Retinal pigment epithelial cell (primary cell): ENCODE results near the gene SIAH1.
A peak's percentile ranks its signal among the peaks of the same experiment; 100 is the strongest.

Source experiments
- DNase-seq: peaks from one replicate; pipeline ENCODE4 v3.0.0-alpha.2; 2010; ENCODE audit warnings: low read depth
- H3K4me3 ChIP-seq: 2 replicates; pipeline ENCODE4 v1.5.1; 2011; ENCODE audit warnings: mild to moderate bottlenecking, low read length, control low read depth, moderate library complexity
- CTCF ChIP-seq: conservative IDR thresholded peaks from 2 replicates; pipeline ENCODE4 v1.5.1; 2011; ENCODE audit warnings: low read depth, low read length, control low read depth, inconsistent platforms

The SIAH1 gene

GRCh38 chr16:48392407-48392806 lies 7.2 kb upstream of the SIAH1 start:
- DNase-seq: no peak
- H3K4me3 ChIP-seq: no peak overlapping the region
- TF ChIP-seq CTCF: no peak

DNA sequence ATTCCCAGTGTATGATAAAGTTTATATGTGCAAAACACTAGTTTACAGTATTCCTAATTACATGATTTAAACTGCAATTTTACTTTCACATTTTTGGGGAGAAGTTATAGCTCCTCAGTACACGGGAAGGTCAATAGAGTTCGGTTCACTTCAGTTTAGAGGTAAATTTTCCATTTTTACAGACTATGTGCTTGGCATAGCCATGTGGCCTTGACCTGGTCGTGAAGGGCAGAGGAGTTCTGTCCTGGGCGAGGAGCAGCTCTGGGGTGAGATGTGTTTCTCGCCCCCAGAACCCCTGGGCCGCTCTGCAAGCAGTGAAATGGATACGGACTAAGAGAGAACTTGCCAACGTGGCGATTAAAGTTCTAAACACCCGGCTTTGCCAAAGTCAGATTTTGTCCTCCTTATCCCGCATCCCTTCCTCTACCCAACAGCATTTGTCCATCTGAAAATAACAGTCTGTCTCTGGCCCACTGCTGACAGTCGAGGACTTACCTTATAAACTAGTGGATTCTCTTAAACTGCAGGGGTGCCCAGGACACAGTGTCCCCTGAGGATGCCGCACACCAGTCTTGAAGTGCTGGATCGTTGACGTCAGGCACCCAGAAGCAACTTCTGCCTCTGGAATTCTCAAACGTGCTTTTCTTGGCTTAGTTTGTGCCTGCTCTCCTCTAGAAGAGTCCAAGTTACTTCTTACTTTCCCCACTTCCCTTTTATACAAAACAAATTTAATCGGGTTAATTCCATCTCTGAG lies 1.5 kb upstream of the SIAH1 start:
- peak overlapping the region; percentile 5 for H3K4me3 ChIP-seq
- no peak for TF ChIP-seq CTCF
- DNase-seq: no peak

- peak overlapping the region; percentile 61 for H3K4me3 ChIP-seq
- TF ChIP-seq CTCF: no peak
- DNase-seq: no peak
These were observed 527 bp downstream of the SIAH1 start for GRCh38 chr16:48384520-48385252.

- H3K4me3 ChIP-seq: peak overlapping the region; percentile 61
- no peak for TF ChIP-seq CTCF
- DNase-seq: no peak
These were observed 1.2 kb downstream of the SIAH1 start for GRCh38 chr16:48383877-48384519.

GRCh38 chr16:48383009-48383876 lies 2.0 kb downstream of the SIAH1 start:
- TF ChIP-seq CTCF: no peak
- DNase-seq: no peak
- H3K4me3 ChIP-seq: peak overlapping the region; percentile 61

- TF ChIP-seq CTCF: no peak
- H3K4me3 ChIP-seq: no peak overlapping the region
- DNase-seq: no peak
These were observed 3.1 kb downstream of the SIAH1 start for GRCh38 chr16:48382131-48382530.
